Brain microvascular endothelial cell (primary cell): ENCODE data around the gene FEM1C.
A peak's percentile ranks its signal among the peaks of the same experiment; 100 is the strongest.

Experiments used
- DNase-seq: peaks from one replicate; pipeline ENCODE4 v3.0.0-alpha.2; 2020
- H3K27ac ChIP-seq: fragments of 250-450 bp; sonication (Bioruptor Pico); 2 replicates; pipeline ENCODE4 v1.5.1; 2020; ENCODE audit warnings: mild to moderate bottlenecking, moderate library complexity
- H3K27me3 ChIP-seq: fragments of 250-450 bp; sonication (Bioruptor Pico); replicated peaks from 2 replicates; pipeline ENCODE4 v1.5.1; 2020; ENCODE audit warnings: mild to moderate bottlenecking
- H3K36me3 ChIP-seq: fragments of 250-450 bp; sonication (Bioruptor Pico); replicated peaks from 2 replicates; pipeline ENCODE4 v1.5.1; 2020; ENCODE audit warnings: mild to moderate bottlenecking
- H3K4me3 ChIP-seq: 2 replicates; pipeline ENCODE4 v1.5.1; 2011; ENCODE audit warnings: low read depth, mild to moderate bottlenecking, control low read depth, low read length, moderate library complexity
- in situ Hi-C: cut with HindIII; loops from 2 replicates; pipeline ENCODE4 v1.10.0; 2017; ENCODE audit warnings: low sequenced_read_pairs, low pct_ligation_motif_present
- TF ChIP-seq, protein P1 (sequence below): IDR thresholded peaks from 2 replicates; pipeline ENCODE4 v1.5.1; 2011; ENCODE audit warnings: low read depth, mild to moderate bottlenecking, moderate library complexity, low read length, control low read depth, inconsistent platforms; ENCODE audit errors: missing control alignments

FEM1C gene

DNA sequence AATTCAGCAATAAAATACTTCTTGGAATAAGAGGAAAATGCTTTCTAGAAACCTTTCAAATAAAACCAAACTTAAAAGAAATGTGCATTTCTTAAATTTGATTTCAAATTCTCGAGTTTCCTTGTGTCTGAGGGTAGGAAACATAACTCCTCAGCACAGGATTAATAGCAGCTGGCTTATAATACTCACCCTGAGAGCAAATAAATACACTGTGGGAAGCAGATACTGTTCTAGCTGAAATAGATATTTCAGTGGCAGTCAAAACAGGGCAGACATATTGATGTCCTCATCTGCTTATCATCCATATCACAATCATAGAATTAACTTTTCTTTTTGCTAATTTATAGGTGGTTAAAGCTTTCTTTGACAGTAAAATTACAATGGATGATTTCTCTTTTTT, 24.1 kb upstream of the FEM1C start:
- in situ Hi-C loops = no loop called here
- DNase-seq = no peak
- H3K27me3 ChIP-seq = no peaks in the 10 kb centered on the region
- no peak overlapping the region for H3K4me3 ChIP-seq
- TF ChIP-seq, protein P1, sequence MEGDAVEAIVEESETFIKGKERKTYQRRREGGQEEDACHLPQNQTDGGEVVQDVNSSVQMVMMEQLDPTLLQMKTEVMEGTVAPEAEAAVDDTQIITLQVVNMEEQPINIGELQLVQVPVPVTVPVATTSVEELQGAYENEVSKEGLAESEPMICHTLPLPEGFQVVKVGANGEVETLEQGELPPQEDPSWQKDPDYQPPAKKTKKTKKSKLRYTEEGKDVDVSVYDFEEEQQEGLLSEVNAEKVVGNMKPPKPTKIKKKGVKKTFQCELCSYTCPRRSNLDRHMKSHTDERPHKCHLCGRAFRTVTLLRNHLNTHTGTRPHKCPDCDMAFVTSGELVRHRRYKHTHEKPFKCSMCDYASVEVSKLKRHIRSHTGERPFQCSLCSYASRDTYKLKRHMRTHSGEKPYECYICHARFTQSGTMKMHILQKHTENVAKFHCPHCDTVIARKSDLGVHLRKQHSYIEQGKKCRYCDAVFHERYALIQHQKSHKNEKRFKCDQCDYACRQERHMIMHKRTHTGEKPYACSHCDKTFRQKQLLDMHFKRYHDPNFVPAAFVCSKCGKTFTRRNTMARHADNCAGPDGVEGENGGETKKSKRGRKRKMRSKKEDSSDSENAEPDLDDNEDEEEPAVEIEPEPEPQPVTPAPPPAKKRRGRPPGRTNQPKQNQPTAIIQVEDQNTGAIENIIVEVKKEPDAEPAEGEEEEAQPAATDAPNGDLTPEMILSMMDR = no peak
- H3K27ac ChIP-seq = no peak overlapping the region
- H3K36me3 ChIP-seq = no peaks in the 10 kb centered on the region

DNA sequence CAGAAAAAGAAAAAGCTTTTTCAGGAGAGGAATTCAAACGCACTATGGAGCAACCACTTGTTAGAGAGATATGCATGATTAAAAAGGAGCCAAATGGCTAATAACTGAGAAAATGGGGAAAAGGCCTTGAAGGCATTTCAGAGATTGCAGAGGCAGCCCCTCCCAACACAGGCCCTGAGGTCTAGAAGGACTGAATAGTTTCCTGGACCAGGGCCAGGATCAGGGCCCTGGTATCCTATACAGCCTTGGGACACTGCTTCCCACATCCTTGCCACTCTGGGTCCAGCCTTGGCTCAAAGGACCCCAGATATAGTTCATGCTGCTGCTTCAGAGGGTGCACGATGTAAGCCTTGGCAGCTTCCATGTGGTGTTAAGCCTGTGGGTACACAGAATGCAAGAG, 20.7 kb upstream of the FEM1C start:
- TF ChIP-seq, protein P1 = no peak
- no peak overlapping the region for H3K27ac ChIP-seq
- in situ Hi-C loops = no loop called here
- no peak overlapping the region for H3K4me3 ChIP-seq
- DNase-seq = no peak
- no peaks in the 10 kb centered on the region for H3K27me3 ChIP-seq
- H3K36me3 ChIP-seq = no peaks in the 10 kb centered on the region

DNA sequence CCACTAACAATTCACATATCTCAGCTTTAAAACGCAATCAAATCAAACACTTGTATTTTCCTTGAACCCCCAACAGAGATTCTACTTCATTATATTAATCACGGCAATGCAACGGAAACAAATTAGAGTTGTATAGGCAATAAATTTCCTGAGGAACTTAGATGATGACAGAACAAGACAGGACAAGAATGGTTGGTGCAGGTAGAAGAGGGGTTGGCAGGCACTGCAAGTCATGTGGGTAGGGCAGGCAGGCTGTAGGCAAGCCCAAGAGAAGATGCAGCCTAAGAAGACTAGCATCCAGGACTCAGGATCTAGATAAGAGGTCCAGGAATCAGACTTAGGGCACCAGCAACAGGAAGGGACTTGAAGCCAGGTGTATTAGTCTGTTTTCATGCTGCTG, 16.6 kb upstream of the FEM1C start:
- TF ChIP-seq, protein P1 = no peak
- in situ Hi-C loops = no loop called here
- Histone ChIP-seq H3K36me3 (no peaks in the 10 kb centered on the region), H3K4me3 (no peak overlapping the region), H3K27ac (no peak overlapping the region), H3K27me3 (no peaks in the 10 kb centered on the region)
- DNase-seq = no peak

DNA sequence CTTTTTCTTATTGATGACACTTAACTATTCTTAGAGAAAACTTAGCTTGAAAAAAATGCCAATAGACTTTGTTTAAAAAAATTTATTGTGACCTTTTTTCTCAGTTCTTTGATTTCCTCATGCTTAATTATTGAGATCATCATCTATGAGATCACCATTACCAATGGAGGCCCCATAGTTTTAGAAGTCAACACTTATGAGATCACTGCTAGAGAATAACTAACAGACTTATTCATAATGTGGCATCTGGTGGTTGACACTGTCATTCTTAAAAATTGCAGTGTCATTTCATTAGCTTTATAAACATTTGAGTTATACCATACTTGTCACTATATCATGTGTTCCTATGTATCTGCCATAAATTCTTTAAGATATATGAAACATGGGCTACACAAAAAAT, 14.9 kb upstream of the FEM1C start:
- peak; percentile 39 for DNase-seq
- TF ChIP-seq, protein P1 = no peak
- H3K36me3 ChIP-seq = no peaks in the 10 kb centered on the region
- peak overlapping the region; percentile 70 for H3K27ac ChIP-seq
- no peak overlapping the region for H3K4me3 ChIP-seq
- no peaks in the 10 kb centered on the region for H3K27me3 ChIP-seq
- in situ Hi-C loops = no loop called here

DNA sequence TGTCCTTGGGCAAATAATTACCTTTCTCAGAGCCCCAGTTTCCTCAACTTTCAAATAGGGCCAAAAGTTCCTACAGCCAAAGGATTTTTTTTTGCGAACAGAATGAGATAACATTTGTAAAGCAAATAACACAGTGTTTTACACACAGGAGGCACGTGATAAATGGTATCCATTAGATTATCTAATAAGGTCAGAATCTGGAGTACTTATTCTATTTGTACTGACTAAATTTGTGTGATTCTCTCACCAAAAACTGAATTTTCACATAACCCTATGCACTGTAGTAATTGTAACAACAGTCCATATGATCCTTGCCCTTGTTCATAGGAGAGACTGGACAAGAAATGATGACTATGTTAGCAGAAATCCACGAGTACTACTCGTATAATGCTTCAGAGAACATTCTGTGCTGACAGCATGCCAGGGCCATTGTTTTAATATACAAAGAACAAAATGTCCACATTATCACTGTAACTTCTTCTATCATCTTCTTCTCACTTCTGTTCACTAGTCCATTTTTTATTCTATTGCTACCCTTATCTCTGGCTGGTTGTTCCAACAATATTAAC, 13.9 kb upstream of the FEM1C start:
- TF ChIP-seq, protein P1 = no peak
- H3K27me3 ChIP-seq = no peaks in the 10 kb centered on the region
- H3K4me3 ChIP-seq = no peak overlapping the region
- peak overlapping the region; percentile 70 for H3K27ac ChIP-seq
- in situ Hi-C loops = no loop called here
- H3K36me3 ChIP-seq = no peaks in the 10 kb centered on the region
- peak; percentile 53 for DNase-seq
